Iris pigment epithelial cell (primary cell): ENCODE measurements around the gene LDB2.
"Not testable (repeated sequence)": the region's sequence is repeated elsewhere in the genome, so short reads cannot be mapped to it uniquely, and the experiment has no call there.

Experiments
- DNase-seq: peaks from one replicate; pipeline ENCODE4 v3.0.0-alpha.2; 2011; ENCODE audit warnings: low read depth

LDB2 gene

GRCh38 chr4:16646459-16646858, 252.0 kb downstream of the LDB2 start:
- no peak for DNase-seq

DNA sequence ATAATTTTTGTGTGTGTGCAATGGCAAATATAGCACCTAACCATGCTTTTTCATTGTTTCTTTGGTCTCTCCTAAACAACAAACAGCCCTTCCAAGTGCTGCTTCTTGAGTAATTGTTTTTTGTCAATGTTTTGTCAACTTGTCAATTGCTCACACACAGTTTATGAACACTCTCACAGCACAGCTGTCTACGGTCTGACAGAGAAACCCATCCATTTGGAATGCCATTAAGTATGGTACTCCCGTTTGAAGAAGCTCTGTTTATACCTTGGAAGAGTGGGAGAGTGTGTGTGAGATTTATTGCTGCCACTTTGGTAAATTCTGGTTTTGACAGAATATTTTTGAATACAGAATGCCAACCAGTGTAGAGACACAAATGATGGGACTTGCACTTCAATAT, 254.6 kb downstream of the LDB2 start:
- no peak for DNase-seq

GRCh38 chr4:16642897-16643296, 255.5 kb downstream of the LDB2 start:
- no peak for DNase-seq

DNA sequence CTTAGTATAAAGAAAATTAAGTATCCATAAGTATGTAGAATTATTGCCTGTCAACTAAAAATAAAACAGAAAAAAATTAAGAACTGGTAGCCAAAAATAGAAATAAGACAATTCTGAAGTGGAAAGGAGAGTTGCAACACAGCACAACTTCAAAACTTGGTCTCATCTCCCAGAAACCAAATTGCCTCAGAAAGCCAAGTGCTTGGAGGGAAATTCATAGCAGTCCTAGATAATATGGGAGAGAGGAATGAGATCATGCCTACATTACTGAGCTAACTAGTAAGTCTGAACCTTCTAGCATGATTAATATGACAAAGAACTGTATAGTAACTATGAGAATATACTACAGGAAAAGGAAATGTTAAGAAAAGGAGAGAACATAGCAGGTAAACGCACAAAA, 256.5 kb downstream of the LDB2 start:
- peak; percentile 43 for DNase-seq

- no peak for DNase-seq
These were observed 261.4 kb downstream of the LDB2 start for GRCh38 chr4:16636912-16637630.

- DNase-seq, result no peak
These were observed 262.1 kb downstream of the LDB2 start for GRCh38 chr4:16636304-16636703.

GRCh38 chr4:16629274-16629673, 269.2 kb downstream of the LDB2 start:
- DNase-seq, result not testable (repeated sequence)

GRCh38 chr4:16628835-16629234, 269.6 kb downstream of the LDB2 start:
- DNase-seq, result not testable (repeated sequence)

GRCh38 chr4:16627999-16628398, 270.4 kb downstream of the LDB2 start:
- DNase-seq, result peak; percentile 92

DNA sequence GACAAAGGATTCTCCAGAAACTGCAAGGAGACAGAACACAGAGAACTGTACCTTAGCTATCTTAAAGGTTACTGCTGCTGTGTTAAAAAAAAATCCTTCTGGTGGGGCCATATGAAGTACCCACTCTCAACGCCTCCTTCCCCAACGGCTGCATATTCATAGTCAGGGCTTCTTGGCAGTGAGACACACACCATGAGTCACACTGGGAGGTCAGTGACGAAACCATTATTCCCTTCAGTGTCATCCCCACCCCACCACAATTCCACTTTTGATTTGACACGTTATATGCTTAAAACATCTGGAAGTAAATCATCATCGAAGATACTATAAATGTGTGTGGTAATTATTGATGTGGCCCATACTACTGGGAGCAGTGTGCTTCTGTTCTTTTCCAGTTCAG, 271.5 kb downstream of the LDB2 start:
- DNase-seq, result peak; percentile 96

DNA sequence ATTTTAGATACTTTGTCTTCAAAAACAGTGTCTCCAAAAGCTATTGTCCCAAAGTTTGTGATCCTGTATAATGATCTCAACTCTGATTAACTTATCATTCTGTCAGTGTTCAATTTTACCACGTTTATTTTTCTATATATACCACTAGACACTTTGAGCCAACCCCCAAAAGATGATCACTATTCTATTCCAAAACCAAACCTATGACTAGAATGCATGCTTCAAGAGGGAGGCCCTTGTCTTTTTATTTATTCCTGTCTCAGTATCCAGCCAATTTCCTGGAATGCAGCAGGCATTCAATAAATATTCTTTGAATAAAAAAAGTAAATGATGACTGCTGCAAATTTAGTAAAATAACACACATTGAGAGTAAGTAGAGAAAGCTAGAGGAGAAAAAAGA, 275.6 kb downstream of the LDB2 start:
- DNase-seq, result no peak

DNA sequence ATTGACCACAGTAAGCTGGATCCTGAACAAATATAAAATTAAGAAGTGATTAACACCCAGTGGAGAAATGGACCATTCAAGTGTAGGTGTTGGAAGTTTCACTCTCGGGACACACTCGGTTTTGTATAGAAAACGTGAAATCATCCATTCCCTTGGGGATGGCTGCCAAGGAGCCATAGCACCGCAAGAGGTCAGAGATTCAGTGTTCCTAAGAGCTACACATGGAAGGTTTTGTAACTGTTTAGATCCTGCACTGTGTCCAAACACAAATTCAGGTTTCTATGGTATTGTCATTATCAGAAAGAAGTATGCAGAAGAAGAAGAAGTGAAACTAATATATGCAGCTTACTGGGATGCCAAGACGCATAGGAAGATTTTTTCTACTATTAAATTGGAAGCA, 281.0 kb downstream of the LDB2 start:
- DNase-seq, result peak; percentile 65

GRCh38 chr4:16617011-16617410, 281.4 kb downstream of the LDB2 start:
- no peak for DNase-seq

DNA sequence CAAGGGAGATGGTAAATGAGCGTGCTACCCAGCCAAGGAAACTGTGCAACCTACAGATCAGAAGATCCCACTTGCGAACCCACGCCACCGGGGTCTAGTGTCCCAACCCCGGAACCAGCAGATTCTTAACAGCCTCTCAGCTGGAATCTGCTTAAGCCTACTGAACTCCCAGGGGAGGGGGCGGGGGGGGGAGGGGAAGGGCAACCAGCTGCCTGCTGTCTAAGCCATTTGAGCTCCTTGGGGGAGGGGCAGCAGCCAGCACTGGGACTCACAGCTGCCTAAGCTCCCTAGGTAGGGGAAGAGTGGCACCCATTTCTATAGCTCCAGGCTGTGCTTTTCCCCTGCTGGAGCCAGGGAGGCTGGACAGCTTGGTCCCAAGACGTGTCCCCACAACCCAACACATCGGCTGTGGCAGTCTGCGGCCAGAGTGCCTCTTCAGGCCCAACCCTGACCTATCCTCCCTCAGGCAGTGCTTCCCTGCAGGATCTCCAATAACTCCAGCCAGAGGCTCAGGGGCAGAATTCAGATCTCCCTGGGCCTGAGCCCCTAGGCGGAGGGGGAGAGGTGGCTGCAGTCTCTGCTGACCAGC, 289.2 kb downstream of the LDB2 start:
- DNase-seq, result no peak

- no peak for DNase-seq
These were observed 289.8 kb downstream of the LDB2 start for GRCh38 chr4:16608611-16609125.

- no peak for DNase-seq
These were observed 290.3 kb downstream of the LDB2 start for GRCh38 chr4:16608123-16608522.

DNA sequence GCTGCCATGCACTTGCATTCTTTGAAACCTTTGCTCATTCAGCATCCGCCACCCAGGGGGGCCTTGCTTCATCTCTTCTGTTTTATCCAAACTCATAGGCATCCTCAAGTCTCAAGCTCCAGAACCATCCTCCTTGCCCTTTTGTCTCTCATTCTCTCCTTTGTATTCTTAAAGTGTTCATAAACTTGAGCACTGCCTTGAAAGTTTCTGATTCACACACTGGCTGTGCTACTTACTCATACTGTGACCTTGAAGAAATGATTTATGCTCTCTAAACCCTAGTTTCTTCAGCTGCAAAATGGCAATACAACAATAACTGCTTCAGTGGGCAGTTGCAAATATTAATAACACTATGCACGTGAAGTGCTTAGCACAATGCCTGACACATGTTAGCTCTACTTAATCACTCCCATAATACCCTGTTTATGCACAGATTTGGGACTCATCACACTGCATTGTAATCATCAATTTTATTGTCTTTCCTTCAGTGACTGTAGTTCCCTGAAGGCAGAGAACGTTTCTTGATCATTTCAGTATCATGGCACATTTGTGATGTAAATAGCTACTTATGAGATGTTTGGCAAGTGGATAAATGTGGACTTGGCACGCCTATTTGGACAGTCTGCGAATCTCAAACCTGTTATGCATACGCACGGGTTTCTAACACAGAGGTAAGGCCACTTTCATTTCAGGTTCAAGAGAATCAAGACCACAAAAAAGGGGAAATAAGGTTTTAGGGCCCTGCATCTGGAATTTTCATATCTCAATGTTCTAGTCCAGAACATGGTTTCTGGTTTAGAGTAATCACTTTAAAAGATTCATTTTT, 291.0 kb downstream of the LDB2 start:
- DNase-seq, result peak; percentile 42

GRCh38 chr4:16606691-16607090, 291.8 kb downstream of the LDB2 start:
- DNase-seq, result no peak

- no peak for DNase-seq
These were observed 295.3 kb downstream of the LDB2 start for GRCh38 chr4:16603178-16603577.

DNA sequence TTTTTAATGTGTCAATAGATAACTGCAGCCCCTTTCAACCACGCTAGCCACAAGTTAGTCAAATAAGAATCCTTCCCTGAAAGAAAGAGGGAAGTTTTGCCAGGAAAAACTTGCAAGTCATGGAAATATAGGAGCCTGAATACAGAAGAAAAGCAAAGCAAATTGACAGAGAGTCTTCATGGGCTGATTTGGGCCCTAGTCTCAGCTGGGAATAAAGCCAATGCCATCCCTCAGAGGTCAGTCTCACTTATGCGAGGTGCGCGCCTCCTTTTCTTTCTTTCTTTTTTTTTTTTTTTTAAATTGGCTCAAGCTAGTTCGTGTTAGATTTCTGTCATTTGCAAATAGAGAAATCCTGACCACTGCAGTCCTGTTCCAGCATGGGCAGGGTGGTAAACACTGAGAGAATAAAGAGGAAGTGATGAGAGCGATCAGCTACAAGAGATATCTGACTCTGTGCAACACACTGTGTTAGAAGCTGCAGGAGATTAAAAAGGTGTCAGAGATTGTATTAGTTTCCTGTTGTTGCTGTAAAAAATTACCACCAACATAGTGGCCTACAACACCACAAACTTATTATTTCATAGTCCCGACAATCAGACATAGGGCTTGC, 299.7 kb downstream of the LDB2 start:
- no peak for DNase-seq

GRCh38 chr4:16597845-16598596, 300.4 kb downstream of the LDB2 start:
- peak; percentile 35 for DNase-seq

GRCh38 chr4:16597443-16597842, 301.0 kb downstream of the LDB2 start:
- no peak for DNase-seq
